B cell (primary cell): ENCODE results near the gene ATXN7L2. TPM values are rescaled to one million over a fixed set of nuclear protein-coding genes. Genes with fewer than 3 reads are reported as not detected.

Source experiments
- ATAC-seq: fragments of 200-7000 bp; cut with Tn5 transposase; one replicate; pipeline ENCODE4 v1.10.0; 2021; ENCODE audit warnings: low read depth, mild to moderate bottlenecking, moderate number of reproducible peaks, moderate library complexity
- CTCF ChIA-PET: fragments of 350-600 bp; sonication (Branson Sonifier 250); formaldehyde crosslinking; loops from one replicate; lab custom pipeline; 2021; ENCODE audit warnings: antibody characterized with exemption, inconsistent platforms; lab: Charles Lee
- POLR2A ChIA-PET: fragments of 350-600 bp; sonication (Branson Sonifier 250); formaldehyde crosslinking; loops from one replicate; lab custom pipeline; 2021; ENCODE audit warnings: antibody characterized with exemption; lab: Charles Lee
- DNase-seq: peaks from one replicate; pipeline ENCODE4 v3.0.0; 2013
- H2AFZ ChIP-seq: 2 replicates; pipeline ENCODE4 v1.6.1; 2012; ENCODE audit warnings: mild to moderate bottlenecking, low read depth, low read length; ENCODE audit not compliant: insufficient read depth, poor library complexity, severe bottlenecking
- H3K27ac ChIP-seq, 2 donors: 1 replicate in 1 of 2; 2 replicates in 1 of 2; pipeline ENCODE4 v1.5.1; 2012 to 2013; ENCODE audit warnings: low read length in 2 of 2, mild to moderate bottlenecking in 2 of 2, moderate library complexity in 1 of 2
- H3K27me3 ChIP-seq, 4 experiments: fragments of 200-600 bp in 1 of 4; sonication (generic) in 1 of 4; replicated peaks in 1 of 4; 1 replicate in 2 of 4; 2 replicates in 2 of 4; pipeline versions ENCODE4 v1.6.1 to v1.7.0; 2013 to 2016; ENCODE audit warnings: low read length in 3 of 4, mild to moderate bottlenecking in 2 of 4, mixed read lengths in 1 of 4, moderate library complexity in 1 of 4; ENCODE audit not compliant: insufficient read depth in 4 of 4, control insufficient read depth in 3 of 4; ENCODE audit errors: control extremely low read depth in 1 of 4
- H3K36me3 ChIP-seq, 2 experiments: replicated peaks in 1 of 2; 1 replicate in 1 of 2; 2 replicates in 1 of 2; pipeline versions ENCODE4 v1.6.1 to v1.7.1; 2013; ENCODE audit warnings: low read length in 1 of 2; ENCODE audit not compliant: insufficient read depth in 2 of 2, control insufficient read depth in 1 of 2; ENCODE audit errors: control extremely low read depth in 1 of 2, extremely low read depth in 1 of 2
- H3K4me1 ChIP-seq, 2 donors: fragments of 200-600 bp in 1 of 2; sonication (generic) in 1 of 2; 1 replicate in 1 of 2; 2 replicates in 1 of 2; pipeline versions ENCODE4 v1.5.1 to v1.6.1; 2013 to 2017; ENCODE audit warnings: low read length in 2 of 2; ENCODE audit not compliant: control insufficient read depth in 2 of 2, insufficient read depth in 2 of 2
- H3K4me2 ChIP-seq: replicated peaks from 2 replicates; pipeline ENCODE3; 2012; ENCODE audit warnings: mild to moderate bottlenecking, low read depth, low read length; ENCODE audit not compliant: poor library complexity, severe bottlenecking
- H3K4me3 ChIP-seq, 5 experiments: fragments of 200-600 bp in 1 of 5; sonication (generic) in 1 of 5; 1 replicate in 3 of 5; 2 replicates in 2 of 5; pipeline versions ENCODE4 v1.5.1 to v1.7.0; 2011 to 2016; ENCODE audit warnings: low read length in 4 of 5, mild to moderate bottlenecking in 4 of 5, low read depth in 2 of 5, control low read depth in 1 of 5, moderate library complexity in 1 of 5; ENCODE audit not compliant: insufficient read depth in 1 of 5; ENCODE audit errors: control extremely low read depth in 1 of 5, extremely low read depth in 1 of 5
- H3K79me2 ChIP-seq: fragments of 200-600 bp; sonication (generic); one replicate; pipeline ENCODE4 v1.6.0; 2016; ENCODE audit warnings: low read length; ENCODE audit not compliant: control insufficient read depth, insufficient read depth
- H3K9ac ChIP-seq: fragments of 200-600 bp; sonication (generic); 2 replicates; pipeline ENCODE4 v1.6.1; 2017; ENCODE audit warnings: mild to moderate bottlenecking, low read length, moderate library complexity
- H3K9me3 ChIP-seq, 3 donors: one replicate each; pipeline versions ENCODE4 v1.6.1 to v1.7.1; 2013; ENCODE audit warnings: low read length in 2 of 3; ENCODE audit not compliant: control insufficient read depth in 2 of 3, insufficient read depth in 1 of 3; ENCODE audit errors: control extremely low read depth in 1 of 3
- H4K20me1 ChIP-seq: 2 replicates; pipeline ENCODE4 v1.6.0; 2012; ENCODE audit warnings: mild to moderate bottlenecking, low read length; ENCODE audit not compliant: insufficient read depth, control insufficient read depth, poor library complexity, severe bottlenecking
- H3K27ac Mint-ChIP-seq: one replicate; pipeline ENCODE4 v1.8.0; 2021; ENCODE audit warnings: mixed read lengths
- H3K27me3 Mint-ChIP-seq: one replicate; pipeline ENCODE4 v1.8.0; 2021; ENCODE audit warnings: mixed read lengths
- H3K4me1 Mint-ChIP-seq: one replicate; pipeline ENCODE4 v1.8.0; 2021; ENCODE audit warnings: mixed read lengths
- H3K4me3 Mint-ChIP-seq: one replicate; pipeline ENCODE4 v1.8.0; 2021; ENCODE audit warnings: mixed read lengths
- H3K9me3 Mint-ChIP-seq: one replicate; pipeline ENCODE4 v1.8.0; 2022; ENCODE audit warnings: mixed read lengths; ENCODE audit not compliant: insufficient read depth
- CTCF ChIP-seq: fragments of 200-600 bp; IDR thresholded peaks from one replicate; pipeline ENCODE4 v1.8.0; 2022; ENCODE audit warnings: antibody characterized with exemption, mild to moderate bottlenecking
- EZH2 ChIP-seq: IDR thresholded peaks from 2 replicates; pipeline ENCODE4 v1.6.1; 2012; ENCODE audit warnings: borderline replicate concordance, low read depth, mild to moderate bottlenecking, moderate library complexity, low read length; ENCODE audit not compliant: insufficient read depth, poor library complexity, severe bottlenecking
- WGBS: methylation state at CpG from one replicate; pipeline ENCODE4 v1.1.5; 2013; ENCODE audit warnings: missing lambda C conversion rate; ENCODE audit not compliant: insufficient coverage; 5-methylcytosine and 5-hydroxymethylcytosine counted together
- intact Hi-C: fragments of 100-400 bp; cut with micrococcal nuclease; formaldehyde crosslinking; loops from one replicate; pipeline ENCODE4 v1.10.0; 2022
- polyA plus RNA-seq: library from polyadenylated mRNA; depleted of rRNA; stranded (reverse); fragments of >200 nt; gene quantifications from 2 replicates; pipeline ENCODE4 v1.2.3, GENCODE V29; 2012
- total RNA-seq, 2 donors: library from RNA; stranded (reverse); fragments of 120-200 nt in 1 of 2; gene quantifications; 1 replicate in 1 of 2; 2 replicates in 1 of 2; pipeline versions ENCODE4 v1.2.3 to v1.2.4, GENCODE V29; 2013 to 2022

ATXN7L2 gene
- total and polyA plus RNA-seq, 2 donors (not counting 1 experiment from before 2014, with no cell fraction given): 10.9 to 12.4 TPM

- H3K27ac ChIP-seq: no peak within 1 kb of the TSS
- H3K9me3 ChIP-seq: peaks cover 0 to 8% (median 1%) of the 10 kb centered on the region in 3 donors
- ChIA-PET POLR2A (no interaction called here), CTCF (no interaction called here)
- 6% methylated on average over 74 of the region's 88 CpGs for WGBS
- intact Hi-C loops: no loop called here
- peaks cover 8% of the 10 kb centered on the region for H3K4me1 Mint-ChIP-seq
- H3K27me3 ChIP-seq: peaks cover 0 to 61% (median 51%) of the 10 kb centered on the region in 4 experiments
- H3K4me3 ChIP-seq: peak within 1 kb of the TSS in 4 of 5 experiments; percentile 23 to 60 (median 45)
- H3K27ac Mint-ChIP-seq: no peak within 1 kb of the TSS
- peak within 1 kb of the TSS; percentile 75 for H2AFZ ChIP-seq
- no peaks in the 10 kb centered on the region for H4K20me1 ChIP-seq
- DNase-seq (peak; percentile 48), ATAC-seq (no peak)
- peaks cover 13% of the 10 kb centered on the region in 2 donors for H3K4me1 ChIP-seq
- peaks cover 65% of the 10 kb centered on the region for H3K27me3 Mint-ChIP-seq
- no peak for TF ChIP-seq CTCF
- peak; percentile 91 for TF ChIP-seq EZH2
- peak within 1 kb of the TSS; percentile 94 for H3K4me2 ChIP-seq
- no peaks in the 10 kb centered on the region for H3K9me3 Mint-ChIP-seq
- peak within 1 kb of the TSS; percentile 83 for H3K4me3 Mint-ChIP-seq
- H3K9ac ChIP-seq: peak within 1 kb of the TSS; percentile 64
- H3K79me2 ChIP-seq: no peaks in the 10 kb centered on the region
- H3K36me3 ChIP-seq: no peaks in the 10 kb centered on the region
These were observed 17.0 kb upstream of the ATXN7L2 start, which contains the start of gene SYPL2 for GRCh38 chr1:109466452-109467300. TSS of gene SYPL2 (plus strand) at chr1:109466546. CDS start at chr1:109466844, 298 bp downstream.

- peak overlapping the region; percentile 83 for H3K4me3 Mint-ChIP-seq
- TF ChIP-seq EZH2 (no peak), CTCF (no peak)
- peaks cover 8% of the 10 kb centered on the region for H3K4me1 Mint-ChIP-seq
- 12% methylated on average over 20 of the region's 23 CpGs for WGBS
- Histone ChIP-seq H3K4me2 (peak overlapping the region; percentile 94), H3K4me1 (peaks cover 13% of the 10 kb centered on the region in 2 donors), H3K79me2 (no peaks in the 10 kb centered on the region), H3K4me3 (no peak overlapping the region), H2AFZ (no peak overlapping the region), H3K9me3 (peaks cover 0 to 8% (median 1%) of the 10 kb centered on the region in 3 donors), H3K9ac (no peak overlapping the region), H3K27ac (no peak overlapping the region), H3K36me3 (no peaks in the 10 kb centered on the region), H3K27me3 (peaks cover 0 to 68% (median 51%) of the 10 kb centered on the region in 4 experiments), H4K20me1 (no peaks in the 10 kb centered on the region)
- H3K9me3 Mint-ChIP-seq: no peaks in the 10 kb centered on the region
- DNase-seq (no peak), ATAC-seq (no peak)
- POLR2A ChIA-PET: no interaction called here
- H3K27me3 Mint-ChIP-seq: peaks cover 62% of the 10 kb centered on the region
- CTCF ChIA-PET: no interaction called here
- H3K27ac Mint-ChIP-seq: no peak overlapping the region
- intact Hi-C loops: no loop called here
These were observed 16.4 kb upstream of the ATXN7L2 start for GRCh38 chr1:109467301-109467777.
